PC-9 (cell line): ENCODE results near the gene CHD1L.

ENCODE experiments used
- EZH2 ChIP-seq: fragments of 200-600 bp; sonication (generic); IDR thresholded peaks from 2 replicates; pipeline ENCODE4 v1.8.0; 2017; ENCODE audit warnings: antibody characterized with exemption, low read depth
- TF ChIP-seq, protein P1 (sequence below): fragments of 200-600 bp; sonication (generic); conservative IDR thresholded peaks from 2 replicates; pipeline ENCODE4 v1.6.1; 2017; ENCODE audit warnings: mixed run types, antibody characterized with exemption, mild to moderate bottlenecking, moderate library complexity

DNA sequence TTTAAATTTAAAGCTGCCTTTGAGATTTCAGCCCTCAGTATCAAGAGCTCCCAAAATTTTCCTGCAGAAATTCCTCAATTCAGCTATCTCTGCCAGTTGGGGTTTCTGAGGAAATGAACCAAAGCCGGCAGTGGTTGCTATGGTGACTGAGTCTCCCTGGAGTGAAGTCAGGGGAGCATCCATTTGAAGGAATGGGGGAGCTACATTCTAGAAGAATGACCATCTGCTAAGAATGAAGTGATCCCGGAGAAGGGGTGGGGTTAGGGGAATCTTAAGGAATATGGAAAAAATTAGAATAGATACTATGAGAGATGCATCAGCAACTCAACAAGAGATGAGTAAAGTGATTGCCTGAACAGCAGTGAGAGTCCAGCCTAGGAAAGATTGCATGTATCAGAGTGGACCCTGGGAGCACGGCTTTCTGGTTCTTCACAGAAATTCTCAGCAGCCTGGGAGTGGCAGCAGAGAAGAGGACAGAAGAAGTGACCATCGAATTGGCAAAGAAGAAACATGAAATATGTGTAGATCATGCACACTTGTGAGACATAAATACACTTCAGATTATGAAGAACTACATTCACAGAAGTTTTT is 94.7 kb downstream of the CHD1L start:
- TF ChIP-seq, protein P1, sequence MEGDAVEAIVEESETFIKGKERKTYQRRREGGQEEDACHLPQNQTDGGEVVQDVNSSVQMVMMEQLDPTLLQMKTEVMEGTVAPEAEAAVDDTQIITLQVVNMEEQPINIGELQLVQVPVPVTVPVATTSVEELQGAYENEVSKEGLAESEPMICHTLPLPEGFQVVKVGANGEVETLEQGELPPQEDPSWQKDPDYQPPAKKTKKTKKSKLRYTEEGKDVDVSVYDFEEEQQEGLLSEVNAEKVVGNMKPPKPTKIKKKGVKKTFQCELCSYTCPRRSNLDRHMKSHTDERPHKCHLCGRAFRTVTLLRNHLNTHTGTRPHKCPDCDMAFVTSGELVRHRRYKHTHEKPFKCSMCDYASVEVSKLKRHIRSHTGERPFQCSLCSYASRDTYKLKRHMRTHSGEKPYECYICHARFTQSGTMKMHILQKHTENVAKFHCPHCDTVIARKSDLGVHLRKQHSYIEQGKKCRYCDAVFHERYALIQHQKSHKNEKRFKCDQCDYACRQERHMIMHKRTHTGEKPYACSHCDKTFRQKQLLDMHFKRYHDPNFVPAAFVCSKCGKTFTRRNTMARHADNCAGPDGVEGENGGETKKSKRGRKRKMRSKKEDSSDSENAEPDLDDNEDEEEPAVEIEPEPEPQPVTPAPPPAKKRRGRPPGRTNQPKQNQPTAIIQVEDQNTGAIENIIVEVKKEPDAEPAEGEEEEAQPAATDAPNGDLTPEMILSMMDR: no peak
- TF ChIP-seq EZH2: no peak
